ENCODE results near the gene DNAJC6. TPM values are rescaled to one million over a fixed set of nuclear protein-coding genes. Genes with fewer than 3 reads are reported as not detected.

The DNAJC6 gene
- total and polyA plus RNA-seq, 2 of the 13 experiments (the other 11 are each of a cell fraction or from before 2014, with no cell fraction given): 1.0 to 1.6 TPM

- Histone ChIP-seq H3K27me3 (ENCODE audit: control insufficient read depth in 1 of 2, insufficient read depth in 2 of 2, low read length in 2 of 2) (no peaks in the 10 kb centered on the region), H3K9me3 (ENCODE audit: low read length) (no peaks in the 10 kb centered on the region), H3K36me3 (replicated peaks in 1 of 2; ENCODE audit: control insufficient read depth in 1 of 2, insufficient read depth in 2 of 2, low read length in 2 of 2) (no peaks in the 10 kb centered on the region), H3K9ac (ENCODE audit: insufficient read depth, low read depth, low read length) (no peak overlapping the region), H3K4me2 (ENCODE audit: low read depth, low read length) (no peak overlapping the region), H3K4me3 (replicated peaks in 1 of 3; ENCODE audit: insufficient read depth in 1 of 3, low read depth in 2 of 3, low read length in 3 of 3) (no peak overlapping the region), H2AFZ (ENCODE audit: low read length) (no peak overlapping the region), H3K4me1 (ENCODE audit: insufficient read depth, low read length) (no peaks in the 10 kb centered on the region), H4K20me1 (ENCODE audit: insufficient read depth, low read length) (no peaks in the 10 kb centered on the region), H3K79me2 (ENCODE audit: insufficient read depth, low read length) (no peaks in the 10 kb centered on the region), H3K27ac (ENCODE audit: extremely low read length, insufficient read depth, low read length) (no peak overlapping the region)
- CTCF ChIA-PET (ENCODE audit: low intra/inter-chr PET ratio, low total read pairs): no interaction called here
- no peak for FAIRE-seq
- no peak for ATAC-seq
- POLR2A ChIA-PET: no interaction called here
- in situ Hi-C loops (cut with HindIII; ENCODE audit: extremely low pct_ligation_motif_present, low pct_unique_long_range_greater_than_20kb) (no loop called here), intact Hi-C loops (cut with micrococcal nuclease; ENCODE audit: unreplicated experiment) (no loop called here)
- no peak for DNase-seq (ENCODE audit: low spot score)
- BruUV-seq (replicated peaks): no TSS peak
- WGBS (ENCODE audit: low lambda C conversion rate): 70% methylated on average over 10 of the region's 10 CpGs
- no peak for TF ChIP-seq RBFOX2 (IDR thresholded peaks at IDR 0.05; ENCODE audit: low read depth, low read length)
- TF ChIP-seq ZNF253 (CRISPR knock-in tag; IDR thresholded peaks at IDR 0.05; ENCODE audit: borderline replicate concordance): no peak
- TF ChIP-seq ZNF12 (CRISPR knock-in tag; IDR thresholded peaks at IDR 0.05): no peak
- TF ChIP-seq TCF12 (IDR thresholded peaks at IDR 0.05): no peak
- no peak for TF ChIP-seq TCF12 (CRISPR knock-in tag; IDR thresholded peaks at IDR 0.05)
- no peak for TF ChIP-seq MEIS2 (CRISPR knock-in tag; IDR thresholded peaks at IDR 0.05)
- no peak for TF ChIP-seq HNRNPL (IDR thresholded peaks at IDR 0.05; ENCODE audit: low read depth, low read length)
- TF ChIP-seq MAFK (conservative IDR thresholded peaks at IDR 0.05 in 1 of 2, IDR thresholded peaks at IDR 0.05 in 1 of 2; ENCODE audit: low read length in 2 of 2): no peak
- TF ChIP-seq, protein P1, sequence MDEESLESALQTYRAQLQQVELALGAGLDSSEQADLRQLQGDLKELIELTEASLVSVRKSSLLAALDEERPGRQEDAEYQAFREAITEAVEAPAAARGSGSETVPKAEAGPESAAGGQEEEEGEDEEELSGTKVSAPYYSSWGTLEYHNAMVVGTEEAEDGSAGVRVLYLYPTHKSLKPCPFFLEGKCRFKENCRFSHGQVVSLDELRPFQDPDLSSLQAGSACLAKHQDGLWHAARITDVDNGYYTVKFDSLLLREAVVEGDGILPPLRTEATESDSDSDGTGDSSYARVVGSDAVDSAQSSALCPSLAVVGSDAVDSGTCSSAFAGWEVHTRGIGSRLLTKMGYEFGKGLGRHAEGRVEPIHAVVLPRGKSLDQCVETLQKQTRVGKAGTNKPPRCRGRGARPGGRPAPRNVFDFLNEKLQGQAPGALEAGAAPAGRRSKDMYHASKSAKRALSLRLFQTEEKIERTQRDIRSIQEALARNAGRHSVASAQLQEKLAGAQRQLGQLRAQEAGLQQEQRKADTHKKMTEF (CRISPR knock-in tag; IDR thresholded peaks at IDR 0.05): no peak
- TF ChIP-seq, protein P2, sequence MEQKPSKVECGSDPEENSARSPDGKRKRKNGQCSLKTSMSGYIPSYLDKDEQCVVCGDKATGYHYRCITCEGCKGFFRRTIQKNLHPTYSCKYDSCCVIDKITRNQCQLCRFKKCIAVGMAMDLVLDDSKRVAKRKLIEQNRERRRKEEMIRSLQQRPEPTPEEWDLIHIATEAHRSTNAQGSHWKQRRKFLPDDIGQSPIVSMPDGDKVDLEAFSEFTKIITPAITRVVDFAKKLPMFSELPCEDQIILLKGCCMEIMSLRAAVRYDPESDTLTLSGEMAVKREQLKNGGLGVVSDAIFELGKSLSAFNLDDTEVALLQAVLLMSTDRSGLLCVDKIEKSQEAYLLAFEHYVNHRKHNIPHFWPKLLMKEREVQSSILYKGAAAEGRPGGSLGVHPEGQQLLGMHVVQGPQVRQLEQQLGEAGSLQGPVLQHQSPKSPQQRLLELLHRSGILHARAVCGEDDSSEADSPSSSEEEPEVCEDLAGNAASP (CRISPR knock-in tag; IDR thresholded peaks at IDR 0.05; ENCODE audit: borderline replicate concordance): no peak
- TF ChIP-seq POLR2AphosphoS2 (IDR thresholded peaks at IDR 0.05; ENCODE audit: low read depth, low read length): no peak
- no peak for TF ChIP-seq MTF1 (CRISPR knock-in tag; IDR thresholded peaks at IDR 0.05)
- TF ChIP-seq TOPORS (CRISPR knock-in tag; IDR thresholded peaks at IDR 0.05): no peak
- TF ChIP-seq XRCC5 (optimal IDR thresholded peaks at IDR 0.05; ENCODE audit: low read length): no peak
- TF ChIP-seq MYC (CRISPR knock-in tag; IDR thresholded peaks at IDR 0.05; ENCODE audit: borderline replicate concordance): no peak
- no peak for TF ChIP-seq ZMYM4 (CRISPR knock-in tag; IDR thresholded peaks at IDR 0.05)
- TF ChIP-seq SYNCRIP (IDR thresholded peaks at IDR 0.05; ENCODE audit: insufficient read depth, low read depth, low read length): no peak
- TF ChIP-seq, protein P3, sequence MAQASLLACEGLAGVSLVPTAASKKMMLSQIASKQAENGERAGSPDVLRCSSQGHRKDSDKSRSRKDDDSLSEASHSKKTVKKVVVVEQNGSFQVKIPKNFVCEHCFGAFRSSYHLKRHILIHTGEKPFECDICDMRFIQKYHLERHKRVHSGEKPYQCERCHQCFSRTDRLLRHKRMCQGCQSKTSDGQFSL (CRISPR knock-in tag; IDR thresholded peaks at IDR 0.05): no peak
- TF ChIP-seq SOX13 (IDR thresholded peaks at IDR 0.05): no peak
- TF ChIP-seq SOX13 (CRISPR knock-in tag; conservative IDR thresholded peaks at IDR 0.05 in 1 of 2, IDR thresholded peaks at IDR 0.05 in 1 of 2): no peak
These were observed 31.6 kb upstream of the DNAJC6 start for GRCh38 chr1:65277605-65278347.
